ENCODE data around the gene FYB1.

The FYB1 gene

DNA sequence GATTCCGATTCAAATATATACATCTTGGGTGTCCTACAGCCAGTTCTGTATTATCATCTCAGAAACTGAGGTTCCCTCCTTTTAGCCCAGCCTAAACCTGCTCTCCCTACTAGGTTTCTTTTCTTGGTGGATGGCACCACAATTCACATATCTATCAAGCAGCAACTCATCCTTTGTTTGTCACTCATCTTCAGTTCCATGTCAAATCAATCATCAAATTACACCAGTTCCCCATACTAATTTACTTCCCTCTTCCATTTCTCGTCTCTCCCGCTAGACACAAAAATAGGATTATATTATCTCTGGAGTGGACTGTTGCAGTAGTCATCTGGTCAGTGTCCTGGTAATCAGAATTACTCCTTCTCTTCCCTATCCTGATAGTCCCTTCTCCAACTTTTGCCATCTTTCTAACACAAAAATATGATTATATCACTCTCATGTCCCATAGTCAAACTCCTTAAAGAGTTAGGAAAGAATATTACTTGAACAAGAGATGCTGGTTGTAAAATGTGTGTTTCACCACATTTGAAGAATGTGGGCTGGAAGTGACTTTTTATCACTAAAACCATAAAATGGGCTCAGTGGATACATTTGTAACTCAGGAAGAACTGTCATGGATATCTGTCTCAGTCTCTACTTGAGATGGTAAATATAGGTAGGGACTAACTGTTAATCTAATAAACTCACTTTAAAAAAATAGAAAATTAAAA is 76.1 kb downstream of the FYB1 start:
- TF ChIP-seq, protein P1, sequence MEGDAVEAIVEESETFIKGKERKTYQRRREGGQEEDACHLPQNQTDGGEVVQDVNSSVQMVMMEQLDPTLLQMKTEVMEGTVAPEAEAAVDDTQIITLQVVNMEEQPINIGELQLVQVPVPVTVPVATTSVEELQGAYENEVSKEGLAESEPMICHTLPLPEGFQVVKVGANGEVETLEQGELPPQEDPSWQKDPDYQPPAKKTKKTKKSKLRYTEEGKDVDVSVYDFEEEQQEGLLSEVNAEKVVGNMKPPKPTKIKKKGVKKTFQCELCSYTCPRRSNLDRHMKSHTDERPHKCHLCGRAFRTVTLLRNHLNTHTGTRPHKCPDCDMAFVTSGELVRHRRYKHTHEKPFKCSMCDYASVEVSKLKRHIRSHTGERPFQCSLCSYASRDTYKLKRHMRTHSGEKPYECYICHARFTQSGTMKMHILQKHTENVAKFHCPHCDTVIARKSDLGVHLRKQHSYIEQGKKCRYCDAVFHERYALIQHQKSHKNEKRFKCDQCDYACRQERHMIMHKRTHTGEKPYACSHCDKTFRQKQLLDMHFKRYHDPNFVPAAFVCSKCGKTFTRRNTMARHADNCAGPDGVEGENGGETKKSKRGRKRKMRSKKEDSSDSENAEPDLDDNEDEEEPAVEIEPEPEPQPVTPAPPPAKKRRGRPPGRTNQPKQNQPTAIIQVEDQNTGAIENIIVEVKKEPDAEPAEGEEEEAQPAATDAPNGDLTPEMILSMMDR (conservative IDR thresholded peaks at IDR 0.05; ENCODE audit: low read depth), result no peak
- ChIA-PET POLR2A (ENCODE audit: low non-redundant PET) (no interaction called here), CTCF (no interaction called here)
- no peak for DNase-seq (ENCODE audit: low spot score)
- no peak overlapping the region for H3K27ac ChIP-seq

GRCh38 chr5:39140558-39141168 is 78.7 kb downstream of the FYB1 start:
- DNase-seq (ENCODE audit: low spot score), result no peak
- TF ChIP-seq, protein P1 (conservative IDR thresholded peaks at IDR 0.05; ENCODE audit: low read depth), result no peak
- CTCF ChIA-PET, result no interaction called here
- H3K27ac ChIP-seq, result no peak overlapping the region
- POLR2A ChIA-PET (ENCODE audit: low non-redundant PET), result no interaction called here

- no peak overlapping the region for H3K27ac ChIP-seq
- ChIA-PET CTCF (no interaction called here), POLR2A (ENCODE audit: low non-redundant PET) (no interaction called here)
- TF ChIP-seq, protein P1 (conservative IDR thresholded peaks at IDR 0.05; ENCODE audit: low read depth), result no peak
- peak; percentile 67 for DNase-seq (ENCODE audit: low spot score)
These were observed 80.5 kb downstream of the FYB1 start for GRCh38 chr5:39138892-39139291.

DNA sequence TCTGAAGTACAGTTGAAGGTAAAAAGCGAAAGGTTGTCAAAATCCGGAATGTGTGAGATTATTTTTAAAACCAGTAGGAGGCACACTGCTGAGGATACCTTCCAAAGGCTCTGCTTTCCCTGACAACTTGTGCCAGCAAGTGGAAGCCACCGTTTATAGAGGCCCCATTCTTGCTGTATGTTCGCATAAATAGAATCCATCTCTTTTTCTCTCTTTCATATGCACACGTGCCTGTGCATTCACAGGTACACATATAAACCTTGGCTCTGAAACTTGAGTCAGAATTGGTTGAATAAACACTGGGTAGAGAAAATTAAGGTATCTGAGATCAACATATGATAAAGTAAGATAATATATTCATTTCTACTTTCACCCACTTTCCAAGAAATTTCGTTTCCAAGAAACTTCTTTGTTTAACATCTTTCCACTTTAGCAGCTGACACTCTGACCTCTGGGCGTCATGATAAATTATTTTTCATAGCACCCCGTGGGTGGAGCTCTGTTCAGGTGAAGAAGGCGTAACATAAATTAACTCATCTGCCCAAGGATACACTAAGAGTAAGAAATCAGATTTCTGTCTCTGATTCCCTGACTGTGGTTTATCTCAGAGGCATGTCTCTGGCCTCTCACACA is 81.4 kb downstream of the FYB1 start:
- ChIA-PET CTCF (interaction anchor here (0.7 kb wide), 1 partner anchor 132 kb away, joined by 3 read pairs; no protein-coding TSS in a partner anchor), POLR2A (ENCODE audit: low non-redundant PET) (no interaction called here)
- TF ChIP-seq, protein P1 (conservative IDR thresholded peaks at IDR 0.05; ENCODE audit: low read depth), result no peak
- H3K27ac ChIP-seq, result no peak overlapping the region
- DNase-seq (ENCODE audit: low spot score), result no peak

DNA sequence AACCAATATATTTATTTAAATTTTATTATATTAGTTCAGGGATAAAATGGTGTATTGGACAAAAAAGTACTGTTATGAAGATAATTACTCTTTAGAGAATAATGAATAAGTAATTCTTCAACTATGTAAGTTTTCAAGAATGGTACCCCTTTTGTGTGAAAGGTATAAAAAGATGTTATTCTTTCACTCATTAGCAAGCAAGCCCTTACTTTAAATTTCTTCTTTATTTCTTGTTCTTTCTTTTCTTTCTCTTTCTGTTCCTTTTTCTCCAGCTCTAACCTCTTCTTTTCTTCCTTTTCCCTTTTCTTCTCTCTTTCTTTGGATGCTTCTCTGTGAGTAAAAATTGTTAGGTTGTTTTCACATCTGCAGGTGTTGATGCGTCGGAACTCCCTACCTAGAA is 82.0 kb downstream of the FYB1 start:
- CTCF ChIA-PET, result no interaction called here
- TF ChIP-seq, protein P1 (conservative IDR thresholded peaks at IDR 0.05; ENCODE audit: low read depth), result no peak
- POLR2A ChIA-PET (ENCODE audit: low non-redundant PET), result no interaction called here
- DNase-seq (ENCODE audit: low spot score), result no peak
- no peak overlapping the region for H3K27ac ChIP-seq

- POLR2A ChIA-PET (ENCODE audit: low non-redundant PET), result no interaction called here
- no peak for DNase-seq (ENCODE audit: low spot score)
- TF ChIP-seq, protein P1 (conservative IDR thresholded peaks at IDR 0.05; ENCODE audit: low read depth), result no peak
- H3K27ac ChIP-seq, result no peak overlapping the region
- CTCF ChIA-PET, result no interaction called here
These were observed 86.6 kb downstream of the FYB1 start for GRCh38 chr5:39132792-39133191.
